GM23338 (cell line): ENCODE measurements around the gene U2SURP. TPM values are rescaled to one million over a fixed set of nuclear protein-coding genes. Genes with fewer than 3 reads are reported as not detected.

Experiments used
- ATAC-seq: fragments of 200-7000 bp; cut with Tn5 transposase; 3 replicates; pipeline ENCODE4 v1.9.1; 2020
- DNase-seq: peaks from one replicate; pipeline ENCODE4 v3.0.0-alpha.2; 2015; ENCODE audit warnings: low spot score
- H2AFZ ChIP-seq: fragments of 200-600 bp; sonication (generic); 2 replicates; pipeline ENCODE4 v1.8.0; 2016; ENCODE audit warnings: antibody characterized with exemption, mild to moderate bottlenecking, moderate library complexity
- H3F3A ChIP-seq: fragments of 200-600 bp; sonication (generic); replicated peaks from 2 replicates; pipeline ENCODE4 v1.8.0; 2017; ENCODE audit warnings: antibody characterized with exemption, mixed run types, low read depth
- H3K27ac ChIP-seq: fragments of 200-600 bp; sonication (generic); 2 replicates; pipeline ENCODE4 v1.6.1; 2016; ENCODE audit warnings: low read depth
- H3K27me3 ChIP-seq: fragments of 200-600 bp; sonication (generic); 2 replicates; pipeline ENCODE4 v1.8.0; 2016; ENCODE audit warnings: mild to moderate bottlenecking, mixed run types, moderate library complexity; ENCODE audit not compliant: insufficient read depth
- H3K36me3 ChIP-seq: fragments of 200-600 bp; sonication (generic); 2 replicates; pipeline ENCODE4 v1.8.0; 2016; ENCODE audit warnings: mild to moderate bottlenecking; ENCODE audit not compliant: insufficient read depth
- H3K4me1 ChIP-seq: fragments of 200-600 bp; sonication (generic); 2 replicates; pipeline ENCODE4 v1.8.0; 2016; ENCODE audit warnings: mild to moderate bottlenecking, moderate library complexity; ENCODE audit not compliant: insufficient read depth
- H3K4me2 ChIP-seq: fragments of 200-600 bp; sonication (generic); 2 replicates; pipeline ENCODE4 v1.7.1; 2017; ENCODE audit warnings: mixed run types
- H3K4me3 ChIP-seq: fragments of 200-600 bp; sonication (generic); 2 replicates; pipeline ENCODE4 v1.6.1; 2016; ENCODE audit warnings: mixed run types
- H3K79me2 ChIP-seq: fragments of 200-600 bp; sonication (generic); replicated peaks from 2 replicates; pipeline ENCODE4 v1.8.0; 2017; ENCODE audit warnings: mild to moderate bottlenecking; ENCODE audit not compliant: insufficient read depth
- H3K9me2 ChIP-seq: fragments of 200-600 bp; sonication (generic); 2 replicates; pipeline ENCODE4 v1.8.0; 2017; ENCODE audit not compliant: insufficient read depth
- H4K20me1 ChIP-seq: fragments of 200-600 bp; sonication (generic); replicated peaks from 2 replicates; pipeline ENCODE4 v1.8.0; 2017; ENCODE audit warnings: mild to moderate bottlenecking; ENCODE audit not compliant: insufficient read depth
- H3K27ac Mint-ChIP-seq: 2 replicates; pipeline ENCODE4 v1.8.0; 2020; ENCODE audit warnings: inconsistent platforms, mild to moderate bottlenecking, moderate library complexity, mixed read lengths
- H3K27me3 Mint-ChIP-seq: 3 replicates; pipeline ENCODE4 v1.8.0; 2022; ENCODE audit warnings: low read depth, mild to moderate bottlenecking, moderate library complexity, mixed read lengths, inconsistent platforms; ENCODE audit not compliant: insufficient read depth, poor library complexity
- H3K36me3 Mint-ChIP-seq: 3 replicates; pipeline ENCODE4 v1.8.0; 2021; ENCODE audit warnings: low read depth, mild to moderate bottlenecking, inconsistent platforms, moderate library complexity, mixed read lengths
- H3K4me1 Mint-ChIP-seq: 3 replicates; pipeline ENCODE4 v1.8.0; 2020; ENCODE audit warnings: mild to moderate bottlenecking, inconsistent platforms, mixed read lengths
- H3K4me3 Mint-ChIP-seq: 3 replicates; pipeline ENCODE4 v1.8.0; 2021; ENCODE audit warnings: moderate library complexity, mild to moderate bottlenecking, inconsistent platforms, mixed read lengths
- H3K9me3 Mint-ChIP-seq: 3 replicates; pipeline ENCODE4 v1.8.0; 2020; ENCODE audit warnings: moderate library complexity, mild to moderate bottlenecking, inconsistent platforms, mixed read lengths
- CTCF ChIP-seq, 2 experiments: fragments of 200-600 bp in 1 of 2; sonication (generic) in 1 of 2; conservative IDR thresholded peaks; 2 replicates each; pipeline versions ENCODE4 v1.5.1 to v1.6.1; 2016 to 2017; ENCODE audit warnings: antibody characterized with exemption in 2 of 2, low read depth in 2 of 2, mild to moderate bottlenecking in 2 of 2, moderate library complexity in 1 of 2
- ETS1 ChIP-seq: IDR thresholded peaks from 2 replicates; pipeline ENCODE4 v1.6.1; 2016; ENCODE audit warnings: antibody characterized with exemption
- EZH2 ChIP-seq: fragments of 200-600 bp; sonication (generic); IDR thresholded peaks from one replicate; pipeline ENCODE4 v1.8.0; 2017; ENCODE audit warnings: antibody characterized with exemption, mild to moderate bottlenecking, low read depth; ENCODE audit not compliant: unreplicated experiment
- EZH2phosphoT487 ChIP-seq: fragments of 200-600 bp; sonication (generic); IDR thresholded peaks from one replicate; pipeline ENCODE4 v1.8.1; 2018; ENCODE audit warnings: antibody characterized with exemption; ENCODE audit not compliant: unreplicated experiment
- NANOG ChIP-seq: IDR thresholded peaks from 2 replicates; pipeline ENCODE4 v1.6.1; 2016; ENCODE audit warnings: antibody characterized with exemption, borderline replicate concordance
- STAT1 ChIP-seq: IDR thresholded peaks from one replicate; pipeline ENCODE4 v1.6.1; 2016; ENCODE audit warnings: antibody characterized with exemption; ENCODE audit not compliant: unreplicated experiment
- ZNF114 ChIP-seq: fragments of 250-450 bp; sonication (Bioruptor Pico); IDR thresholded peaks from 2 replicates; pipeline ENCODE4 v1.5.0; 2020; ENCODE audit warnings: mild to moderate bottlenecking, moderate library complexity
- ZNF331 ChIP-seq: fragments of 250-450 bp; sonication (Bioruptor Pico); IDR thresholded peaks from 2 replicates; pipeline ENCODE4 v1.5.0; 2020; ENCODE audit warnings: low read depth, mild to moderate bottlenecking, moderate library complexity
- ZNF462 ChIP-seq: fragments of 250-450 bp; sonication (Bioruptor Pico); IDR thresholded peaks from 2 replicates; pipeline ENCODE4 v1.5.0; 2020; ENCODE audit warnings: mild to moderate bottlenecking, moderate library complexity
- polyA plus RNA-seq: library from polyadenylated mRNA; unstranded; fragments of >200 nt; fragmentation: Nextera tagmentation; extraction: Ambion mirVana; gene quantifications from 2 replicates; pipeline ENCODE4 v1.2.1, GENCODE V29; 2016
- total RNA-seq: library from RNA; depleted of rRNA; stranded (reverse); fragments of >200 nt; shearing (Covaris generic); gene quantifications from 2 replicates; pipeline ENCODE4 v1.2.3, GENCODE V29; 2014

U2SURP gene
- total and polyA plus RNA-seq, 2 experiments from 2014 or later = 116 to 372 TPM

GRCh38 chr3:142958707-142959106 lies 42.7 kb upstream of the U2SURP start:
- DNase-seq = no peak
- Histone ChIP-seq H3K27ac (no peak overlapping the region), H3K27me3 (peaks cover 28% of the 10 kb centered on the region), H3K9me2 (no peaks in the 10 kb centered on the region), H2AFZ (no peak overlapping the region), H3K4me3 (no peak overlapping the region), H3K36me3 (no peaks in the 10 kb centered on the region), H3K4me2 (no peak overlapping the region), H3K79me2 (no peaks in the 10 kb centered on the region), H3K4me1 (no peaks in the 10 kb centered on the region; the same call in 1 of the 2 replicates), H4K20me1 (0 out of 2 replicates have a peak, but pooled peaks cover 3% of the 10 kb centered on the region), H3F3A (peaks cover 5% of the 10 kb centered on the region; the same call in 1 of the 2 replicates)
- Mint-ChIP-seq H3K27me3 (peaks cover 18% of the 10 kb centered on the region), H3K4me1 (peaks cover 14% of the 10 kb centered on the region), H3K27ac (no peak overlapping the region), H3K4me3 (no peak overlapping the region), H3K36me3 (peaks cover 11% of the 10 kb centered on the region; the same call in 2 of the 3 replicates), H3K9me3 (peaks cover 4% of the 10 kb centered on the region; the same call in 2 of the 3 replicates)
- TF ChIP-seq ZNF462 (CRISPR knock-in tag) = no peak
- no peak for TF ChIP-seq STAT1
- no peak for TF ChIP-seq ZNF331
- TF ChIP-seq EZH2phosphoT487 = no peak
- TF ChIP-seq CTCF (conservative IDR thresholded peaks at IDR 0.05; ENCODE audit: low read depth in 2 of 2) = no peak
- TF ChIP-seq EZH2 = no peak
- no peak for TF ChIP-seq ETS1
- no peak for TF ChIP-seq NANOG
- TF ChIP-seq ZNF114 (CRISPR knock-in tag) = no peak
- no peak for ATAC-seq
